IPS-15b (cell line): ENCODE data around the gene SLC4A1.

Experiments
- H3K27me3 ChIP-seq: one replicate; pipeline ENCODE4 v1.6.1; 2013; ENCODE audit warnings: low read length; ENCODE audit not compliant: control insufficient read depth, insufficient read depth
- H3K36me3 ChIP-seq: one replicate; pipeline ENCODE4 v1.6.1; 2013; ENCODE audit warnings: low read length; ENCODE audit not compliant: control insufficient read depth, insufficient read depth
- H3K4me1 ChIP-seq: one replicate; pipeline ENCODE4 v1.6.1; 2013; ENCODE audit warnings: mild to moderate bottlenecking, low read length; ENCODE audit not compliant: control insufficient read depth, insufficient read depth
- H3K4me3 ChIP-seq: one replicate; pipeline ENCODE4 v1.5.1; 2013; ENCODE audit warnings: low read depth, low read length
- H3K9ac ChIP-seq: one replicate; pipeline ENCODE4 v1.6.1; 2013; ENCODE audit warnings: low read depth, mild to moderate bottlenecking, low read length
- H3K9me3 ChIP-seq: one replicate; pipeline ENCODE4 v1.6.1; 2013; ENCODE audit warnings: mild to moderate bottlenecking, low read length; ENCODE audit not compliant: control insufficient read depth, insufficient read depth

The SLC4A1 gene

DNA sequence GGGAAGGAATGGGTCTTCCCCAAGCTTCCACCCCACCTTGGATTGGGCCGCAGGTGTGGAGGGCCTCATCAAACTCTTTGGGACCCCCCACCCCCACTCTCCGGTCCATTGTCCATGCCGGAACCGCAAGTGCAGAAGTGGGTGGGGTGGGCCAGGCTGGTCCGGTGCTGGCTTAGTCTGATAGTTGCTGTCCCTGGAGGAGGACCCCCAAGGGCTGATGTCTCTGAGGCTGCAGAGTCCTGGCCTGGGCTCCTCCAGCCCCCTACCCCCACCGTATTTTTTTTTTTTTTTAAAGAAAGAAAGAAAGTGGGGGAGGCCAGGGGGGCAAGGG is 61.1 kb downstream of the SLC4A1 start:
- Histone ChIP-seq H3K9ac (no peak overlapping the region), H3K4me1 (peaks cover 8% of the 10 kb centered on the region), H3K4me3 (no peak overlapping the region), H3K9me3 (no peaks in the 10 kb centered on the region), H3K36me3 (peaks cover 37% of the 10 kb centered on the region), H3K27me3 (no peaks in the 10 kb centered on the region)

DNA sequence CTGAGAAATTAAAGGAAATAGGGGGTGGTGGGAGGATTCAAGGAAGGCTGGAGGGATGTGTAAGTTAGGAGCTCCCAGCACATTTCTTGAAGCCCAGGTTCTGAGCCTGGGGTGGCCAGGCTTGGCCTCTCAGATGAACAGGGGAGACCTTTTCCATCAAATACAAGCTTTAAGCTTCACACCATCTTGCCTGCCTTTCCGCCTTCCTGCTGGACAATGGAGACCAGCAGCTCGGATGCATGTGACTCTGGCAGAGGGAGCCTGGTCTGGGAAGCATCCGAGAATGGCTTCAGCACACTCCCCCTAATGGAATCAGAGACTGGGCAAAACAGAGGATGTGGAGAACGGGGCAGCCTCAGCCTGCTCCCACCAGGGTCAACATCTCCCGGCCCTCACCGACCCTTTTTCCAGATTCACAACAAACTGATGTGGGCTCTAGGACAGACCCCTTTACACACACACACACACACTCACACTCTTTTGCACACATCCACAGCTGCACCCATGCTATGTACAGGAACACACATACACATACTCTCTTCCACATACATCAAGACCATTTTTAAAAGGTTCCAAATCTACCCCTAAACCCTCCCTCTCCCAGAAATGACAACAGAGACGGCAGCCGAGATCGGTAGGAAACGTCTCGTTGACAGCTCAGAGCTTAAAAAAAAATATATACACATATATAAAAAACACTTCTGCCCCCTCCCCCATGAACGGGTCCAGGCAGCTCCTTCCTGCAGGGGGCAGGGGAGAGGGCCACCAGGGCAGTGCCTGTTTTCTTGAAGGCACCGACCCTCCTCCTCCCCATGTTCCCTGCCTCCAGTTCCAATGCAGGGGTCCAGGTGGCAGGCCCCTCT is 61.7 kb downstream of the SLC4A1 start:
- peaks cover 31% of the 10 kb centered on the region for H3K36me3 ChIP-seq
- H3K4me1 ChIP-seq, result peaks cover 9% of the 10 kb centered on the region

DNA sequence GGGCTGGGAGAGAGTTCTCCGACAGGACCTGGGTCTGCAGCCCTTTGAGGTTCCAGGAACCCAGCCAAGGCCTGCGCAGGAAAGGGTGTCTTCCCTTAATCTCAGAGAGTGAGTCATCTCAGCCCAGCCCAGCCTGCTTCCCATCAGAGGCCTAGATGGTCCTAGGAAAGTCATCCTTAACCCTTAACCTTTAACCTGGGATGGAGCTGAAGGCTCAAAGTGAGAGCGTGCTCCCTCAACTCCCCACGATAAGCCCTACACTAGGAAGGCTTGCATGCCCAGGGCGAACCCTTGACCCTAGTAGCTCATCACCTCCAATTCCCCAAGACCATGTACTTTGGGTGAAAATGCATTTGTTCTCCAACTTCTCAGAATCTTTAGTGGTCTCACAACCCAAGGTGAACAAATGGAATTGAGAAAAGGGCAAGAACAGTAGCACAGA is 63.5 kb downstream of the SLC4A1 start:
- Histone ChIP-seq H3K27me3 (no peaks in the 10 kb centered on the region), H3K9ac (no peak overlapping the region), H3K4me3 (no peak overlapping the region), H3K9me3 (no peaks in the 10 kb centered on the region), H3K36me3 (peaks cover 21% of the 10 kb centered on the region), H3K4me1 (peaks cover 14% of the 10 kb centered on the region)

More for the DNA sequence above, 61.7 kb downstream of the SLC4A1 start:
- H3K9me3 ChIP-seq, result no peaks in the 10 kb centered on the region
- H3K27me3 ChIP-seq, result no peaks in the 10 kb centered on the region
- no peak overlapping the region for H3K9ac ChIP-seq
- no peak overlapping the region for H3K4me3 ChIP-seq

DNA sequence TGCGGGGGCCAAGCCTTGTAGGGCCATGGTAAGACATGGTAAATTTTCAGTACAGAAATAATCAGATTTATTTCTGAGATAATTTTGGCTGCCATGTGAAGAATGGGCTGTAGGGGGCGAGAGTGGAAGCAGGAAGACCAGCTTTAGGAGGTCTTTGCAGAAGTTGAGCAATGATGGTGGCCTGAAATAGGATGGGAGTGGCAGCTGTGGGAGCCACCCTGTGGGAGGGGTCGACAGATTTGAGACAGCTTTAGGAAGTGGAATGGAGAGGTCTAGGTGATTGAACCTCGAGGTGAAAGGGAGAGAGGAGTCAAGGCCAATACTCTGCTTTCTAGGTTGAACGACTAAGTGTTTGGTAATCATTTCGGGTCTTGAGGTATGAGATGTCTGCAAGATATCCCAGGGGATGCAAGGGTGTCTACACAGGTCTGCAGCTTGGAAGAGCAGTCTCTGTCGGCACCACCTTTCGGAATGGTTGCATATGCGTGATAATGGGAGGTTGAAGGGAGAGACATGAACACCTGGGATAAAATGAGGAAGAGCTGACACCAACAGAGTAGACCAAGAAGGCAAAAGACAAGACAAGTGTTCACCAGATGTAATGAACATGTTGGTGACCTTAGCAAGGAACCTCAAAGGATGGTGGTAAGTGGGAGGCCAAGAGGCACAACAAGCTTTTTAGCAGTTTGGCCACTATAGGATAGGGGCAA is 64.0 kb downstream of the SLC4A1 start:
- Histone ChIP-seq H3K4me1 (peaks cover 14% of the 10 kb centered on the region), H3K9me3 (no peaks in the 10 kb centered on the region), H3K36me3 (peaks cover 16% of the 10 kb centered on the region), H3K4me3 (no peak overlapping the region), H3K9ac (no peak overlapping the region), H3K27me3 (no peaks in the 10 kb centered on the region)

DNA sequence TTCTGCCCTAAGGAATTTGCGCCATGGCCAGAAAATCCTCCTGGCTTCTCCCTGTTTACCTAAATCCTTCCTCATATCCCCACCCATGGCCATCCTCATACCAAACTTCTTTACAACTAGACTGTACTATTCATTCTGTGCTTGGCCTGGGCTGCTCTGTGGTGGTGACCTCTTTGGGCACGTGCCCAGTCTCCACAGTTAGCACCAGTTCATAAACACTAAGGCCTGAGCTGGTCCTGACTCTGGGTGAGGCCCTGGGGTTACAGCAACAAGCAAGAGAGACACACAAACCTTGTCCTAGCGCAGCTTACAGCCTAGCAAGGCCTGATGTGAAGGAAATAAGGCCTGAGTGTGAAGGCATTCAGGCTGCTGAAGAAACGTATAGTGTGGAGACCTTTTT is 65.2 kb downstream of the SLC4A1 start:
- H3K9me3 ChIP-seq, result no peaks in the 10 kb centered on the region
- H3K9ac ChIP-seq, result no peak overlapping the region
- no peaks in the 10 kb centered on the region for H3K27me3 ChIP-seq
- H3K4me1 ChIP-seq, result peaks cover 14% of the 10 kb centered on the region
- no peak overlapping the region for H3K4me3 ChIP-seq
- H3K36me3 ChIP-seq, result peaks cover 9% of the 10 kb centered on the region

DNA sequence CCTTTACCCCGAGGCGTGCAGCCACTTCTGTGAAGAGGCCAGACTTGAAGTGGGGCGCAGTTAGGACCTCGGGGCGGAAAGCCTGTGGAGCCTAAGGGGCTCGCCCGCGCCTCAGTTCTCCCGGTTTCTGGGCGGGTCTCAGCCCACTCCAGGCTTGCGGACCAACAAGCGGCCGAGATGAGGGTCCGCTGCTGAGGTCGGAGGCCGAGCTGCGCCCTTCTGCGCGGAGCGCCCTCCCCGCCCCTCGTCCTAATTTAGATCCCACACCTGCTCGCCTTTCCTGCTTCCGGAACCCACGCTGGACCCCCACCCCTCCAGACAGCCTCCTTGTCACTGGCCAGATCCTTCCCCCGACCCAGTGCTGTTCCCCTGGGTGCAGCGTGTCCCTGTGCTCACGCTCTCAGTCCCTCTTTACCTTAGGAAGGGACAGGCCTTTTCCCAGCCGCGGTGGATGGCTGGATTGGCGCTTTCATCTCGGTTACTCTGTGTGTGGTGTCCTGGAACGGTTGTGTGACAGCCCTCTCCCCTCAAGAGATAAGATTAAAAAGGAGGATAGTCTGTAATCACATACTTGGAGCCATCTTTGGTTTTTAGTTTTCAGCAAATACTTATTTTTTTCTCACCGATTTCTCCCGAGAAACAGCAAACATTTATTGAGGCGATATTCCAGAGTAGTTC is 67.3 kb downstream of the SLC4A1 start:
- H3K4me1 ChIP-seq, result peaks cover 14% of the 10 kb centered on the region

DNA sequence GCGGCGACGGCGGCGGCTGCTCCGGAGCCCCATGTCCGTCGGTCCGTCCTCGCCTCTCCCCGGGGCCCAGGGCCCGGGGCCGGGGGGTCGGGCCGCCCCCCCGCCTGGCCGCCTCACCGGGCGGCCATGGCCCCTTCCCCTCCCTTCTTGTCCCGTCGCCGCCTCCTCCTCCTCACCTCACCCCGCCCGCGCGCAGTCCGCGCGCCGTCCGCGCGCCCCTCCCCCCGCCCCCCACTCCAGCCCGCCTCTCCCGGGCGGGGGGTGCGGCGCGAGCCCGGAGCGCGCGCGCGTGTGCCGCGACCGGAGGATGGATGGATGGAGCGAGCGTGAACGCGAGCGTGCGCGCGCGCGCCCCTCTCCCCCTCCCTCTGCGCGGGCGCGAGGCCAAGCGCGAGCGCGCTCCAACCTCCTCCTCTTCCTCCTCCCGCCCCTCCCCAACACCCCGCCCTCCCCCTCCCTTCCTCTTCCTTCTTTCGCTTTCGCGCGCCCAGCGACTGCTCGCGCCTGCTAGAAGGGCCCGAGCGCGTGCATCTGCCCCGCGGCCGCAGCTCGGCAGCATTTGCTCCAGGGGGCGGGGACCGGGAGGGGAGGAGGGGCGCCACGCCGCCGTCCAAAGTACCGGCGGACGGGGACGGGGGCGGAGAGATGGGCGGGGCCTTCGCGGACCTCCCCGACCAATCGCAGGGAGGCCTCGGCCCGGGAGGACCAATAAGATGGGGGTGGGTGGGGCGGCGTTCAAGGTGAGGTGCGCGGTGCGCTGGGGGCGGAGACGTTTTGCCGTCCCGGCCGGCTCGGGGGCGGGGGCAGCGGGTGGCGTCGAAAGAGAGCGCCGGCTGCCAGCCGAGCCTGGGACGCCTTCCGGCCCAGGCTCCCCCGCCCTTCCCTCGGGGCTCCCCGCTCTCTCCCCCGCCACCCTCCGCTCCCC is 68.1 kb downstream of the SLC4A1 start, which contains the start of gene ATXN7L3:
Gene ATXN7L3, minus strand, starts transcription at position 332 of the 925 bp plus-strand sequence. CDS start 1,814 bp downstream, outside the sequence.
- Histone ChIP-seq H3K4me3 (peak within 1 kb of the TSS; percentile 88), H3K4me1 (peaks cover 10% of the 10 kb centered on the region), H3K9me3 (no peaks in the 10 kb centered on the region), H3K9ac (peak within 1 kb of the TSS; percentile 85), H3K27me3 (no peaks in the 10 kb centered on the region), H3K36me3 (peaks cover 20% of the 10 kb centered on the region)

More for the DNA sequence above, 67.3 kb downstream of the SLC4A1 start:
- Histone ChIP-seq H3K27me3 (no peaks in the 10 kb centered on the region), H3K4me3 (peak overlapping the region; percentile 88), H3K9me3 (no peaks in the 10 kb centered on the region), H3K36me3 (peaks cover 13% of the 10 kb centered on the region), H3K9ac (peak overlapping the region; percentile 85)

DNA sequence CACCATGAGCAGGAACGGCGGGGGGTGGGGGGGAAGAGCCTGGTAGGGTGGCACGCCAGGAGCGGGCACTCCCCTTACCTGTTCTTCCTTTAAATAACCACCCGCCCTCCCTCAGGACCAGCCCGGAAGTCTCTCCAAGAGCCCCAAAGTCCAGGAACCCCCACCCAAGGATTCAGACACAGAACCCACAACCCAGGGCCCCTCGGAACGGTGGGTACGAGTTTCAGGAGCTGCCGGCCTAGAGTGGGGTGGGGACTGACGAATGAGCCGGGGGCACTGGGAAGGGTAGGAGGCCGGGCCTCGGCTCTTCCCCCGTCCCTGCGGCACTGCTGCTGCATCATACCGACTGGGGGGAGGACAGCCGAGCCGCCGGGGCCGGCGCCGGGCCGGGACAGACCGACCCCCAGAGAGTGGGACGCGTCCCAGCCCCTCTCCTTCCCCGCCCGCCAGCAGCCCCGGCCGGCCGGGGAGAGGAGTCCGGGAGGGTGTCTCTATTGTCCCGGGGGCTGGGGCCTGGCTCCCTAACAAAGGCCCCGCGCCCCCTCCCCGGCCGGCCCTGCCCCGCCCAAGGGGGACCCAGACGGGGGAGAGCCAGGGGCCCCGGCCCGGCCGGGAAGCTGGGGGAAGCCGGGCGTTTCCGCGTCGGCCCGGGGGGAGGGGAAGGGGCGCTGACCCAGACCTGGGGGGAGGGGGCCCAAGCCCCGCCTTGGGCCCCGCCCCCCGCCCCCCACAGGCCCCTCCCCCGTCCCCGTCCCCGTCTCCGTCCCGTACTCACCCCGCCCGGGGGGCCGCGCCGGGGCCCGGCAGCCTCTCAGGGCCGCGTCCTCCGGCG is 69.0 kb downstream of the SLC4A1 start:
- peaks cover 29% of the 10 kb centered on the region for H3K36me3 ChIP-seq
- H3K27me3 ChIP-seq, result no peaks in the 10 kb centered on the region
- peak overlapping the region; percentile 82 for H3K9ac ChIP-seq
- no peaks in the 10 kb centered on the region for H3K9me3 ChIP-seq
- peaks cover 7% of the 10 kb centered on the region for H3K4me1 ChIP-seq
- H3K4me3 ChIP-seq, result peak overlapping the region; percentile 72
